HepG2 (cell line): ENCODE results near the gene COPB2. TPM values are rescaled to one million over a fixed set of nuclear protein-coding genes. Genes with fewer than 3 reads are reported as not detected.

Source experiments
- ATAC-seq: fragments of 200-7000 bp; cut with Tn5 transposase; 3 replicates; pipeline ENCODE4 v1.9.1; 2020; ENCODE audit warnings: mild to moderate bottlenecking, moderate library complexity
- BruUV-seq: library from RNA; stranded (reverse); fragments of 400-500 nt; replicated peaks from 2 replicates; lab custom pipeline; 2021; lab: Mats Ljungman, UMichigan
- CTCF ChIA-PET: fragments of 300-600 bp; formaldehyde crosslinking; extraction: SDS; loops from one replicate; lab custom pipeline; 2021; ENCODE audit warnings: low total read pairs, inconsistent platforms, low intra/inter-chr PET ratio; lab: Yijun Ruan, JAX
- POLR2A ChIA-PET: fragments of 350-600 bp; sonication (Branson Sonifier 250); formaldehyde crosslinking; loops from one replicate; lab custom pipeline; 2020; ENCODE audit warnings: antibody characterized with exemption, inconsistent platforms; lab: Yijun Ruan, JAX
- DNase-seq: peaks from one replicate; pipeline ENCODE4 v3.0.0-alpha.2; 2015; ENCODE audit warnings: low spot score
- FAIRE-seq: peaks from 3 replicates; lab custom pipeline; 2011; peaks lifted over from hg19 to GRCh38; lab: Jason Lieb, UNC
- H2AFZ ChIP-seq: one replicate; pipeline ENCODE4 v1.6.1; 2011; ENCODE audit warnings: low read length, inconsistent platforms
- H3K27ac ChIP-seq: fragments of 300-600 bp; 3 replicates; pipeline ENCODE4 v1.8.0; 2011; ENCODE audit warnings: mixed run types, mild to moderate bottlenecking, mixed read lengths, low read length, inconsistent platforms; ENCODE audit not compliant: insufficient read depth; ENCODE audit errors: extremely low read length
- H3K27me3 ChIP-seq, 2 experiments: fragments of 200-600 bp in 1 of 2; 2 replicates in 1 of 2; 3 replicates in 1 of 2; pipeline versions ENCODE4 v1.6.0 to v1.8.0; 2011; ENCODE audit warnings: low read length in 2 of 2, mild to moderate bottlenecking in 2 of 2, moderate library complexity in 2 of 2, inconsistent platforms in 1 of 2; ENCODE audit not compliant: insufficient read depth in 2 of 2, control insufficient read depth in 1 of 2
- H3K36me3 ChIP-seq, 2 experiments: fragments of 200-600 bp in 1 of 2; replicated peaks in 1 of 2; 2 replicates in 1 of 2; 3 replicates in 1 of 2; pipeline versions ENCODE4 v1.5.1 to v1.8.0; 2011; ENCODE audit warnings: low read length in 2 of 2, inconsistent platforms in 1 of 2; ENCODE audit not compliant: insufficient read depth in 2 of 2, control insufficient read depth in 1 of 2
- H3K4me1 ChIP-seq: 2 replicates; pipeline ENCODE4 v1.5.1; 2012; ENCODE audit warnings: low read length, inconsistent platforms; ENCODE audit not compliant: insufficient read depth
- H3K4me2 ChIP-seq: 2 replicates; pipeline ENCODE4 v1.6.0; 2011; ENCODE audit warnings: low read depth, low read length, inconsistent platforms
- H3K4me3 ChIP-seq, 3 experiments: fragments of 200-600 bp in 1 of 3; sonication (generic), shearing (Covaris generic) in 1 of 3; replicated peaks in 1 of 3; 2 replicates each; pipeline ENCODE4 v1.5.1; 2011 to 2016; ENCODE audit warnings: low read length in 3 of 3, inconsistent platforms in 2 of 3, low read depth in 2 of 3, mild to moderate bottlenecking in 2 of 3, control low read depth in 1 of 3, mixed read lengths in 1 of 3; ENCODE audit not compliant: insufficient read depth in 1 of 3
- H3K79me2 ChIP-seq: one replicate; pipeline ENCODE4 v1.6.1; 2011; ENCODE audit warnings: low read length, inconsistent platforms; ENCODE audit not compliant: insufficient read depth
- H3K9ac ChIP-seq: 2 replicates; pipeline ENCODE4 v1.6.0; 2011; ENCODE audit warnings: mild to moderate bottlenecking, low read depth, low read length, inconsistent platforms; ENCODE audit not compliant: insufficient read depth
- H3K9me3 ChIP-seq: 2 replicates; pipeline ENCODE4 v1.5.1; 2012; ENCODE audit warnings: mild to moderate bottlenecking, low read length
- H4K20me1 ChIP-seq: 2 replicates; pipeline ENCODE4 v1.6.0; 2011; ENCODE audit warnings: inconsistent platforms, mild to moderate bottlenecking, low read length, moderate library complexity; ENCODE audit not compliant: insufficient read depth
- CSRNP1 ChIP-seq: sonication (generic); formaldehyde crosslinking; IDR thresholded peaks from 2 replicates; pipeline ENCODE4 v1.8.1; 2023; ENCODE audit warnings: mild to moderate bottlenecking, missing genetic modification reagents
- HMGA1 ChIP-seq: sonication (generic); formaldehyde crosslinking; conservative IDR thresholded peaks from 2 replicates; pipeline ENCODE4 v1.4.0; 2020; ENCODE audit warnings: missing genetic modification reagents
- MTERF4 ChIP-seq: sonication (generic); formaldehyde crosslinking; IDR thresholded peaks from 2 replicates; pipeline ENCODE4 v1.8.0; 2023; ENCODE audit warnings: mild to moderate bottlenecking, missing genetic modification reagents
- PCBP1 ChIP-seq: fragments of 200-400 bp; formaldehyde crosslinking; IDR thresholded peaks from 2 replicates; pipeline ENCODE4 v1.6.1; 2017; ENCODE audit warnings: mild to moderate bottlenecking, low read depth, low read length, borderline replicate concordance
- POLR2A ChIP-seq, 2 experiments: IDR thresholded peaks; 2 replicates each; pipeline ENCODE4 v1.6.1; 2011; ENCODE audit warnings: low read depth in 2 of 2, low read length in 2 of 2, mild to moderate bottlenecking in 1 of 2, moderate library complexity in 1 of 2; ENCODE audit not compliant: insufficient read depth in 1 of 2
- POLR2AphosphoS5 ChIP-seq: IDR thresholded peaks from 2 replicates; pipeline ENCODE4 v1.6.1; 2012; ENCODE audit warnings: low read depth, low read length
- POLR2G ChIP-seq: fragments of 200-400 bp; formaldehyde crosslinking; IDR thresholded peaks from 2 replicates; pipeline ENCODE4 v1.6.1; 2018; ENCODE audit warnings: mild to moderate bottlenecking, low read depth, low read length, moderate library complexity
- RBM22 ChIP-seq: fragments of 200-400 bp; formaldehyde crosslinking; optimal IDR thresholded peaks from 2 replicates; pipeline ENCODE3; 2017; ENCODE audit warnings: mild to moderate bottlenecking, low read length, moderate library complexity
- REST ChIP-seq, 2 experiments: IDR thresholded peaks; 2 replicates each; pipeline ENCODE4 v1.6.1; 2011 to 2012; ENCODE audit warnings: low read length in 2 of 2, borderline replicate concordance in 1 of 2, low read depth in 1 of 2, mild to moderate bottlenecking in 1 of 2, moderate library complexity in 1 of 2
- ZNF570 ChIP-seq: sonication (generic); formaldehyde crosslinking; IDR thresholded peaks from 2 replicates; pipeline ENCODE4 v1.4.0; 2020; ENCODE audit warnings: mild to moderate bottlenecking, missing genetic modification reagents, borderline replicate concordance
- WGBS: methylation state at CpG from one replicate; pipeline ENCODE4 v1.1.6; 2017; ENCODE audit warnings: low lambda C conversion rate; 5-methylcytosine and 5-hydroxymethylcytosine counted together
- in situ Hi-C: cut with HindIII; loops from 2 replicates; pipeline ENCODE4 v1.10.0; 2017; ENCODE audit warnings: low pct_unique_long_range_greater_than_20kb; ENCODE audit not compliant: extremely low pct_ligation_motif_present
- intact Hi-C: fragments of 100-400 bp; cut with micrococcal nuclease; formaldehyde crosslinking; loops from one replicate; pipeline ENCODE4 v1.10.0; 2022; ENCODE audit not compliant: unreplicated experiment
- polyA plus RNA-seq, 8 experiments: library from polyadenylated mRNA; depleted of rRNA in 3 of 8; stranded (reverse) in 7 of 8; unstranded in 1 of 8; fragments of >200 nt; fragmentation: Illumina TruSeq in 4 of 8; extraction: Trizol in 4 of 8; gene quantifications; 2 replicates each; pipeline versions ENCODE4 v1.2.1 to v1.2.3, GENCODE V29; 2011 to 2016; ENCODE audit warnings: low read depth in 4 of 8, missing spikeins in 1 of 8, mixed read lengths in 1 of 8; ENCODE audit not compliant: insufficient read depth in 1 of 8
- total RNA-seq, 5 experiments: library from RNA; depleted of rRNA; stranded (reverse); fragments of >200 nt; fragmentation: Illumina TruSeq; extraction: Trizol; gene quantifications; 2 replicates each; pipeline ENCODE4 v1.2.3, GENCODE V29; 2016; ENCODE audit warnings: low read depth in 1 of 5

Gene COPB2
- total and polyA plus RNA-seq, 2 of the 13 experiments (the other 11 are each of a cell fraction or from before 2014, with no cell fraction given), result 83.3 to 217 TPM

GRCh38 chr3:139355891-139356290 lies 33.6 kb downstream of the COPB2 start:
- no peak for FAIRE-seq
- POLR2A ChIA-PET, result interaction anchor here (1.0 kb wide), 1 partner anchor 34 kb away, joined by 4 read pairs; the partner anchor contains the start of gene COPB2

GRCh38 chr3:139355476-139355875 lies 34.0 kb downstream of the COPB2 start:
- in situ Hi-C loops, result loop anchor here (25.0 kb wide), 1 partner anchor 668 kb away; no protein-coding TSS in a partner anchor
- H3K4me2 ChIP-seq, result no peak overlapping the region
- no peak overlapping the region for H3K27ac ChIP-seq
- ChIA-PET CTCF (no interaction called here), POLR2A (interaction anchor here (1.0 kb wide), 1 partner anchor 34 kb away, joined by 4 read pairs; the partner anchor contains the start of gene COPB2)
- 91% methylated on average over 4 of the region's 4 CpGs for WGBS
- H3K4me1 ChIP-seq, result no peaks in the 10 kb centered on the region
- FAIRE-seq (no peak), DNase-seq (no peak), ATAC-seq (no peak)
- peaks cover 6% of the 10 kb centered on the region; the same call in 1 of the 2 replicates for H4K20me1 ChIP-seq
- H3K4me3 ChIP-seq, result no peak overlapping the region
- no peaks in the 10 kb centered on the region for H3K27me3 ChIP-seq
- intact Hi-C loops, result no loop called here
- peaks cover 20 to 90% of the 10 kb centered on the region in 2 experiments for H3K36me3 ChIP-seq
- no peaks in the 10 kb centered on the region for H3K79me2 ChIP-seq
- BruUV-seq, result no TSS peak
- no peak overlapping the region for H2AFZ ChIP-seq
- no peak overlapping the region for H3K9ac ChIP-seq
- H3K9me3 ChIP-seq, result no peaks in the 10 kb centered on the region
- TF ChIP-seq REST (IDR thresholded peaks at IDR 0.05; ENCODE audit: borderline replicate concordance in 1 of 2, low read depth in 1 of 2, low read length in 2 of 2) (no peak), POLR2A (IDR thresholded peaks at IDR 0.05; ENCODE audit: insufficient read depth in 1 of 2, low read depth in 2 of 2, low read length in 2 of 2) (peak in 1 of 2 experiments; percentile 11; a peak in 1 of 4 replicates), HMGA1 (no peak), ZNF570 (CRISPR knock-in tag) (no peak), PCBP1 (no peak), MTERF4 (CRISPR knock-in tag) (no peak), POLR2G (peak; percentile 25; the same call in 1 of the 2 replicates)

More at GRCh38 chr3:139355891-139356290, 33.6 kb downstream of the COPB2 start:
- H3K36me3 ChIP-seq, result peaks cover 20 to 90% of the 10 kb centered on the region in 2 experiments
- H2AFZ ChIP-seq, result no peak overlapping the region
- no peaks in the 10 kb centered on the region for H3K4me1 ChIP-seq
- intact Hi-C loops, result no loop called here
- no peak overlapping the region for H3K4me3 ChIP-seq
- no peaks in the 10 kb centered on the region for H3K27me3 ChIP-seq
- DNase-seq, result no peak
- H3K9me3 ChIP-seq, result no peaks in the 10 kb centered on the region
- 93% methylated on average over 1 of the region's 1 CpG for WGBS
- H4K20me1 ChIP-seq, result peaks cover 6% of the 10 kb centered on the region; the same call in 1 of the 2 replicates
- BruUV-seq, result no TSS peak
- H3K4me2 ChIP-seq, result no peak overlapping the region
- CTCF ChIA-PET, result no interaction called here
- TF ChIP-seq CSRNP1 (CRISPR knock-in tag) (no peak), POLR2AphosphoS5 (0 out of 2 replicates have a peak, but pooled peaks have one; percentile 20), RBM22 (peak; percentile 86)
- in situ Hi-C loops, result loop anchor here (25.0 kb wide), 1 partner anchor 669 kb away; no protein-coding TSS in a partner anchor
- ATAC-seq, result no peak
- H3K9ac ChIP-seq, result no peak overlapping the region
- no peaks in the 10 kb centered on the region for H3K79me2 ChIP-seq
- no peak overlapping the region for H3K27ac ChIP-seq
